K562 (cell line): ENCODE measurements around the gene PCSK2. TPM values are rescaled to one million over a fixed set of nuclear protein-coding genes. Genes with fewer than 3 reads are reported as not detected.

Experiments used
- ATAC-seq: fragments of 200-7000 bp; cut with Tn5 transposase; 3 replicates; pipeline ENCODE4 v1.9.1; 2020; ENCODE audit warnings: moderate library complexity
- BruUV-seq: library from RNA; stranded (reverse); fragments of 400-500 nt; replicated peaks from 2 replicates; lab custom pipeline; 2021; lab: Mats Ljungman, UMichigan
- CTCF ChIA-PET: fragments of 300-600 bp; formaldehyde crosslinking; extraction: SDS; loops from one replicate; lab custom pipeline; 2021; ENCODE audit warnings: low intra/inter-chr PET ratio; lab: Yijun Ruan, JAX
- POLR2A ChIA-PET: fragments of 300-600, 350-650 bp; sonication (Branson Sonifier 250); formaldehyde crosslinking; extraction: SDS; loops from one replicate; lab custom pipeline; 2021; ENCODE audit warnings: antibody characterized with exemption, inconsistent platforms; lab: Yijun Ruan, JAX
- DNase-seq, 4 experiments: peaks; one replicate each; pipeline versions ENCODE4 v3.0.0 to v3.0.0-alpha.2; 2011 to 2018; ENCODE audit warnings: low spot score in 3 of 4, mixed read lengths in 3 of 4; ENCODE audit errors: extremely low read depth in 1 of 4
- FAIRE-seq: peaks from 2 replicates; lab custom pipeline; 2011; peaks lifted over from hg19 to GRCh38; lab: Jason Lieb, UNC
- H2AFZ ChIP-seq: 2 replicates; pipeline ENCODE4 v1.6.0; 2011; ENCODE audit warnings: low read depth, low read length, control low read depth, inconsistent platforms
- H3K27ac ChIP-seq: fragments of 200-600 bp; 3 replicates; pipeline ENCODE4 v1.8.0; 2011; ENCODE audit warnings: low read depth, mild to moderate bottlenecking, control low read depth, inconsistent platforms, low read length, moderate library complexity, mixed read lengths; ENCODE audit errors: extremely low read depth
- H3K27me3 ChIP-seq, 2 experiments: fragments of 300-600 bp in 1 of 2; 2 replicates in 1 of 2; 3 replicates in 1 of 2; pipeline versions ENCODE4 v1.6.0 to v1.8.0; 2011; ENCODE audit warnings: inconsistent platforms in 2 of 2, low read length in 2 of 2, mild to moderate bottlenecking in 1 of 2, mixed read lengths in 1 of 2, moderate library complexity in 1 of 2; ENCODE audit not compliant: control insufficient read depth in 2 of 2, insufficient read depth in 2 of 2
- H3K36me3 ChIP-seq: fragments of 300-600 bp; 3 replicates; pipeline ENCODE4 v1.8.0; 2011; ENCODE audit warnings: mild to moderate bottlenecking, low read length, inconsistent platforms; ENCODE audit not compliant: control insufficient read depth, insufficient read depth
- H3K4me1 ChIP-seq, 2 experiments: fragments of 200-600 bp in 1 of 2; replicated peaks in 1 of 2; 2 replicates in 1 of 2; 3 replicates in 1 of 2; pipeline versions ENCODE4 v1.5.1 to v1.8.0; 2011; ENCODE audit warnings: inconsistent platforms in 2 of 2, low read length in 2 of 2, mild to moderate bottlenecking in 1 of 2, mixed read lengths in 1 of 2, moderate library complexity in 1 of 2; ENCODE audit not compliant: control insufficient read depth in 2 of 2, insufficient read depth in 2 of 2
- H3K4me2 ChIP-seq: 2 replicates; pipeline ENCODE4 v1.6.1; 2011; ENCODE audit warnings: low read length, control low read depth, inconsistent platforms, mixed read lengths; ENCODE audit not compliant: insufficient read depth
- H3K4me3 ChIP-seq: fragments of 200-600 bp; sonication (generic), shearing (Covaris generic); 2 replicates; pipeline ENCODE4 v1.5.1; 2016; ENCODE audit warnings: control low read depth, inconsistent platforms
- H3K79me2 ChIP-seq: fragments of 200-600 bp; 3 replicates; pipeline ENCODE4 v1.8.0; 2011; ENCODE audit warnings: low read length, inconsistent platforms; ENCODE audit not compliant: control insufficient read depth, insufficient read depth
- H3K9ac ChIP-seq, 2 experiments: 2 replicates each; pipeline versions ENCODE4 v1.6.0 to v1.6.1; 2011; ENCODE audit warnings: low read depth in 2 of 2, low read length in 2 of 2, control low read depth in 1 of 2, inconsistent platforms in 1 of 2, mild to moderate bottlenecking in 1 of 2, mixed read lengths in 1 of 2; ENCODE audit not compliant: insufficient read depth in 1 of 2
- H3K9me1 ChIP-seq: one replicate; pipeline ENCODE4 v1.6.0; 2011; ENCODE audit warnings: inconsistent platforms, mild to moderate bottlenecking, low read length, moderate library complexity; ENCODE audit not compliant: control insufficient read depth, insufficient read depth
- H3K9me3 ChIP-seq: replicated peaks from 2 replicates; pipeline ENCODE4 v1.5.1; 2011; ENCODE audit warnings: low read depth, low read length, inconsistent platforms; ENCODE audit not compliant: control insufficient read depth, insufficient read depth
- H4K20me1 ChIP-seq: replicated peaks from 2 replicates; pipeline ENCODE4 v1.6.1; 2011; ENCODE audit warnings: low read length, inconsistent platforms, mixed read lengths; ENCODE audit not compliant: control insufficient read depth, insufficient read depth
- CEBPZ ChIP-seq: fragments of 150-350 bp; IDR thresholded peaks from 2 replicates; pipeline ENCODE4 v1.6.1; 2014; ENCODE audit warnings: low read depth, mild to moderate bottlenecking, low read length, borderline replicate concordance
- HNRNPLL ChIP-seq: fragments of 200-400 bp; formaldehyde crosslinking; IDR thresholded peaks from 2 replicates; pipeline ENCODE4 v1.6.1; 2017; ENCODE audit warnings: low read length, low read depth, mild to moderate bottlenecking; ENCODE audit not compliant: poor library complexity, severe bottlenecking
- MAFG ChIP-seq: fragments of 450-650 bp; conservative IDR thresholded peaks from 2 replicates; pipeline ENCODE4 v1.6.1; 2016; ENCODE audit warnings: missing genetic modification characterization, missing compliant biosample characterization
- MAX ChIP-seq: sonication (generic); formaldehyde crosslinking; IDR thresholded peaks from 2 replicates; pipeline ENCODE4 v1.9.0; 2022; ENCODE audit warnings: mild to moderate bottlenecking, missing genetic modification reagents
- MCM7 ChIP-seq, 2 experiments: fragments of 450-650 bp; IDR thresholded peaks; 2 replicates each; pipeline ENCODE4 v1.6.1; 2016 to 2018
- NEUROD1 ChIP-seq: fragments of 150-350 bp; IDR thresholded peaks from 2 replicates; pipeline ENCODE4 v1.6.1; 2014; ENCODE audit warnings: borderline replicate concordance, low read length, low read depth; ENCODE audit not compliant: partially characterized antibody
- TFAP4 ChIP-seq: sonication (generic); formaldehyde crosslinking; IDR thresholded peaks from 2 replicates; pipeline ENCODE4 v1.8.0; 2022; ENCODE audit warnings: missing genetic modification reagents, mild to moderate bottlenecking, moderate library complexity, borderline replicate concordance
- WGBS: fragments of 100-300 bp; shearing (Covaris generic); methylation state at CpG from one replicate; pipeline ENCODE4 v1.1.6; 2016; ENCODE audit warnings: low coverage, mixed read lengths; ENCODE audit not compliant: insufficient coverage; ENCODE audit errors: missing lambda C conversion rate; 5-methylcytosine and 5-hydroxymethylcytosine counted together
- in situ Hi-C: fragments of 300-500 bp; cut with MboI; formaldehyde crosslinking; loops from 4 replicates; pipeline ENCODE4 v1.15.0; 2018; ENCODE audit warnings: inconsistent platforms, mixed read lengths
- intact Hi-C: fragments of 100-400 bp; cut with micrococcal nuclease; formaldehyde crosslinking; loops from 2 replicates; pipeline ENCODE4 v1.14.2; 2022
- polyA plus RNA-seq, 8 experiments: library from polyadenylated mRNA; depleted of rRNA in 4 of 8; stranded (reverse) in 5 of 8; unstranded in 3 of 8; fragments of >200 nt; fragmentation: Nextera tagmentation in 2 of 8; fragmentation: Illumina TruSeq in 1 of 8; extraction: Ambion mirVana in 2 of 8; extraction: Trizol in 1 of 8; gene quantifications; 2 replicates each; pipeline versions ENCODE4 v1.2.1 to v1.2.3, GENCODE V29; 2011 to 2014; ENCODE audit warnings: inconsistent platforms in 1 of 8, missing spikeins in 1 of 8
- total RNA-seq, 7 experiments: library from RNA; depleted of rRNA in 6 of 7; stranded (reverse); fragments of >200 nt in 6 of 7; fragmentation: Illumina TruSeq in 2 of 7; extraction: Trizol in 2 of 7; gene quantifications; 2 replicates each; pipeline versions ENCODE4 v1.2.1 to v1.2.3, GENCODE V29; 2011 to 2021; ENCODE audit warnings: low replicate concordance in 1 of 7

Gene PCSK2
- total and polyA plus RNA-seq, 9 of the 15 experiments (the other 6 are each of a cell fraction or from before 2014, with no cell fraction given), result 0.04 to 0.07 (median 0.05) TPM; not detected in 6

GRCh38 chr20:17494201-17494600 lies 267.4 kb downstream of the PCSK2 start:
- Histone ChIP-seq H3K9me3 (no peaks in the 10 kb centered on the region), H3K79me2 (no peaks in the 10 kb centered on the region), H3K27me3 (peaks cover 7 to 64% of the 10 kb centered on the region in 2 experiments; a peak in 3 of 5 replicates), H2AFZ (no peak overlapping the region), H3K4me1 (no peaks in the 10 kb centered on the region), H3K27ac (no peak overlapping the region), H3K4me2 (no peak overlapping the region), H3K9me1 (no peaks in the 10 kb centered on the region), H4K20me1 (no peaks in the 10 kb centered on the region), H3K4me3 (no peak overlapping the region), H3K36me3 (no peaks in the 10 kb centered on the region), H3K9ac (no peak overlapping the region)
- DNase-seq (no peak), ATAC-seq (no peak), FAIRE-seq (no peak)
- POLR2A ChIA-PET, result interaction anchor here (0.9 to 1.7 kb wide), 2 partner anchors 12 to 14 kb away, joined by 3 to 4 read pairs; no protein-coding TSS in a partner anchor
- 2% methylated on average over 7 of the region's 7 CpGs for WGBS
- TF ChIP-seq HNRNPLL (no peak), MAFG (tag) (no peak), TFAP4 (CRISPR knock-in tag) (no peak), CEBPZ (no peak), NEUROD1 (no peak), MCM7 (IDR thresholded peaks at IDR 0.05) (no peak), MAX (CRISPR knock-in tag) (no peak)
- CTCF ChIA-PET, result no interaction called here
- intact Hi-C loops (no loop called here), in situ Hi-C loops (no loop called here)
- BruUV-seq, result no TSS peak
